MG63 (cell line): ENCODE data around the gene PDLIM4. TPM values are rescaled to one million over a fixed set of nuclear protein-coding genes. Genes with fewer than 3 reads are reported as not detected.

Source experiments
- DNase-seq: peaks from one replicate; pipeline ENCODE4 v3.0.0-alpha.2; 2020
- H3K27me3 ChIP-seq: fragments of 250-450 bp; sonication (Bioruptor Pico); 2 replicates; pipeline ENCODE4 v1.5.1; 2020; ENCODE audit warnings: mild to moderate bottlenecking, moderate library complexity
- H3K36me3 ChIP-seq: fragments of 250-450 bp; sonication (Bioruptor Pico); 2 replicates; pipeline ENCODE4 v1.5.1; 2020; ENCODE audit warnings: mild to moderate bottlenecking, moderate library complexity
- H3K4me3 ChIP-seq: fragments of 250-450 bp; sonication (Bioruptor Pico); 2 replicates; pipeline ENCODE4 v1.5.1; 2020; ENCODE audit warnings: mild to moderate bottlenecking, moderate library complexity
- H3K9me3 ChIP-seq: fragments of 250-450 bp; sonication (Bioruptor Pico); 2 replicates; pipeline ENCODE4 v1.5.1; 2020; ENCODE audit warnings: mild to moderate bottlenecking, moderate library complexity
- total RNA-seq: library from RNA; depleted of rRNA; stranded (reverse); fragments of >200 nt; shearing (Covaris generic); gene quantifications from 2 replicates; pipeline ENCODE4 v1.2.3, GENCODE V29; 2014; ENCODE audit warnings: low replicate concordance

Gene PDLIM4
- total RNA-seq, 1 experiment from 2014 or later: 130 TPM

DNA sequence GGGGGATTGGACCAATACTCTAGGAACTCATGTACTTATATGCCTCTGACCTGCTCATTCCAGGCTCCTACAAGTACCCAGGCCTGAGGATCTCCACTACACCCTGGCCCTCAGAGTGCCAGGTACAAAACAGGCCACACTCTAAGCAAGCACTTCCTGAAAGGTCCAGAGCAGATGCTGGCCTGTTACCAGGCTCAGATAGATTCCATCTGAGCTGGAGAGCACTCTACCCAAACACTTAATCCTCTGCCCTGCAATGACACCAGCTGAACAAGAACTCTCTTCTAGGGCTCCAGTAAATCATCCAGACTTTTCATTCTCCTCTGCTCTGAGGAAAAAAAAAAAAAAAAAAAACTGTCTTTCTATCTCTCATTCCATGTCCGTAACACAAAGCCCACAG, 32.8 kb upstream of the PDLIM4 start:
- H3K4me3 ChIP-seq: no peak overlapping the region
- no peaks in the 10 kb centered on the region for H3K36me3 ChIP-seq
- no peaks in the 10 kb centered on the region for H3K27me3 ChIP-seq
- H3K9me3 ChIP-seq: no peaks in the 10 kb centered on the region
- DNase-seq: no peak

GRCh38 chr5:132225165-132226032, 32.1 kb upstream of the PDLIM4 start:
- no peaks in the 10 kb centered on the region for H3K36me3 ChIP-seq
- no peaks in the 10 kb centered on the region for H3K9me3 ChIP-seq
- no peaks in the 10 kb centered on the region for H3K27me3 ChIP-seq
- peak; percentile 82 for DNase-seq
- H3K4me3 ChIP-seq: no peak overlapping the region; the same call in 1 of the 2 replicates

DNA sequence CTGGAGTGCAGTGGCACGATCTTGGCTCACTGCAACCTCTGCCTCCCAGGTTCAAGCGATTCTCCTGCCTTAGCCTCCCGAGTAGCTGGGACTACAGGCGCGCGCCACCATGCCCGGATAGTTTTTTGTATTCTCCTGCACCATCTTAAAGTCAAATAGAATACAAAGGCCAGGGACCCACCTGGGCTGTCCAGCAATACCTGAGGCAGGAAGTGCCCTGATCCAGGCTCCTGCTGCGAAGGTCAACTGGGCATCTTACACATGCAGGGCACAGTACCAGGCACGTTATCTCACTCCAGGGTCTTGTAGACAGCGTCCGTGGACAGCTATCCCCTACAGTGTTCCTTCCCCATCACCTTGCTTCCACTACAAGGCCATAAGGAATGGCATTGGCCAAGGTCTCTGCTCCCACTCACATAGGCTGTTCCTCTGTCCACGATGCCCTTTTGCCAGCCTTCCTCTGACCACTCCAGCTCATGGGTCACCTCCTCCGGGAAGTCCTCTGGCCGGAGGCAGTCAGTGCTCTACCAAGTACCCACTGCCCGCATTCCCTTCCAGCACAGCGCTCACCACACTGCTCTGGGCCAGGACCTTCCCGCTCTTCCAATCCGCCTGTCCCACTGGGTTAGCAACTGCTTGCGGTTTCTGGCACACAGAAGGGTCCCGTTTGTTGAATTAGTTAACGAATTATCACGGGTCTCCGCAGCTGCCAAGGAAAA, 30.8 kb upstream of the PDLIM4 start:
- Histone ChIP-seq H3K27me3 (no peaks in the 10 kb centered on the region), H3K36me3 (no peaks in the 10 kb centered on the region), H3K9me3 (no peaks in the 10 kb centered on the region), H3K4me3 (peak overlapping the region; percentile 55)
- DNase-seq: peak; percentile 50

GRCh38 chr5:132227235-132227484, 30.3 kb upstream of the PDLIM4 start:
- no peaks in the 10 kb centered on the region for H3K36me3 ChIP-seq
- H3K9me3 ChIP-seq: no peaks in the 10 kb centered on the region
- no peak for DNase-seq
- H3K27me3 ChIP-seq: no peaks in the 10 kb centered on the region
- peak overlapping the region; percentile 55 for H3K4me3 ChIP-seq

- Histone ChIP-seq H3K4me3 (peak within 1 kb of the TSS; percentile 55), H3K36me3 (no peaks in the 10 kb centered on the region), H3K9me3 (no peaks in the 10 kb centered on the region), H3K27me3 (no peaks in the 10 kb centered on the region)
- peak; percentile 90 for DNase-seq
Observed at GRCh38 chr5:132227485-132228240, 29.8 kb upstream of the PDLIM4 start, which contains the start of gene P4HA2. Gene P4HA2, minus strand, starts transcription at chr5:132227853. Its CDS starts 9,227 bp downstream, at chr5:132218626.

DNA sequence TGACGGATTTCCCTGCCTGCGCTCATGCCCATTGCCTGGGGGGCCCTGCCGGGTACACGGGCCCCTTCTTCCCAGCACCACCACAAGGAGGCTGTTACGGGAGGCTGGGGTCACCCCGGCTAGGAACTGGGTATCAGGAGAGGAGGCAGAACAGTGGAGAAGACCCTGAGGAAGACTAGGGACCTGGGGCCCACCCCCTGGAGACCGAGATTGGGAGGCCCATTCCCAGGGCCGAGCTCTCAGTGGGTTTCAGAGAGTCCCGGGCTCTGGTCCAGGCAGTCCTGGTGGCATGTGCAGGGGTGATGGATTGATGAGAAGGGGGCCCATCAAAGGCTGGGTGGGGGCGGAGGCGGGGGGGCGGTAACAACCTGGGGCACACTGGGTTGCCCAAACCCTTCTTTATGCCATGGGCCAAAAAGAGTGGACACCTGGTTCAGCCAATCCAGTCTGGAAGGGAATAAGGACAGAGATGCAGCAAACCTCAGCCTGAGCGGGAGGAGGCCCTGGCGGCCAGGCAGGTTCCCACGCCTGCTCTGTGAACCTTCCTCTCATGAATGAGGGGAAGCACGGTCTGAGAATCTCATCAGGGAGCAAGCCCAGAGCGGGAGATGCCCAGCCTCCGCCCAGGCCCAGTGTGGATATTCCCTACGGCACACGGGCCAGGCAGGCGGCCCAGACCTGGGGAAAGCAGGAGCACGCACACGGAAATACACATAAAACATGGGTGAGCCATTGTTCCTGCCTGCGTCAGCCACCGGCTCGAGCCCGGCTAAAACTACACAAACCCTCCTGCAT, 29.1 kb upstream of the PDLIM4 start:
- Histone ChIP-seq H3K4me3 (peak overlapping the region; percentile 55; the same call in 1 of the 2 replicates), H3K36me3 (no peaks in the 10 kb centered on the region), H3K9me3 (no peaks in the 10 kb centered on the region), H3K27me3 (no peaks in the 10 kb centered on the region)
- no peak for DNase-seq

- H3K27me3 ChIP-seq: no peaks in the 10 kb centered on the region
- H3K4me3 ChIP-seq: no peak overlapping the region
- no peaks in the 10 kb centered on the region for H3K9me3 ChIP-seq
- DNase-seq: no peak
- H3K36me3 ChIP-seq: no peaks in the 10 kb centered on the region
Observed at GRCh38 chr5:132229236-132229635, 28.3 kb upstream of the PDLIM4 start.

- Histone ChIP-seq H3K36me3 (no peaks in the 10 kb centered on the region), H3K4me3 (no peak overlapping the region), H3K27me3 (no peaks in the 10 kb centered on the region), H3K9me3 (no peaks in the 10 kb centered on the region)
- no peak for DNase-seq
Observed at GRCh38 chr5:132230871-132231270, 26.6 kb upstream of the PDLIM4 start.

- Histone ChIP-seq H3K4me3 (no peak overlapping the region), H3K36me3 (no peaks in the 10 kb centered on the region), H3K27me3 (no peaks in the 10 kb centered on the region), H3K9me3 (no peaks in the 10 kb centered on the region)
- DNase-seq: no peak
Observed at GRCh38 chr5:132232465-132232864, 25.0 kb upstream of the PDLIM4 start.

DNA sequence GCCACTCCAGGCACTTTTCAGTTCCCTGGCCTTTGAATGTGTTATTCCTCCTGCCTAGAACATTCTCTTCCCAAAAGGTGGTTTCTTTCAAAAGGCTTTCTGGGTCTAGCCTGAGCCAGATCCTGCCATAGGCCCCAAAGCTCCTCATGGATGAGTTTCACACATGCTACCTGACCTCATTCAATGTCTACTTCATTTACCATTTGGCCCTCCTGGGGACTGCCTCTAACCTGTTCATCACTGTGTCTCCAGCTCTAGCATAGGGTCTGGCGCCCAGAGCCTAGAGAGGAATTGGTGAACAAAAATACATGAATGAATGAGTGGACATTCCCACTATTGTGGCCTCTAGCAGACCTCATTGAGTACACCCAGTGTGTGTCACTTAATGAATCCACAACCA, 24.4 kb upstream of the PDLIM4 start:
- DNase-seq: no peak
- no peaks in the 10 kb centered on the region for H3K27me3 ChIP-seq
- no peaks in the 10 kb centered on the region for H3K36me3 ChIP-seq
- H3K9me3 ChIP-seq: no peaks in the 10 kb centered on the region
- no peak overlapping the region for H3K4me3 ChIP-seq

- H3K36me3 ChIP-seq: no peaks in the 10 kb centered on the region
Observed at GRCh38 chr5:132233811-132234683, 23.4 kb upstream of the PDLIM4 start.

DNA sequence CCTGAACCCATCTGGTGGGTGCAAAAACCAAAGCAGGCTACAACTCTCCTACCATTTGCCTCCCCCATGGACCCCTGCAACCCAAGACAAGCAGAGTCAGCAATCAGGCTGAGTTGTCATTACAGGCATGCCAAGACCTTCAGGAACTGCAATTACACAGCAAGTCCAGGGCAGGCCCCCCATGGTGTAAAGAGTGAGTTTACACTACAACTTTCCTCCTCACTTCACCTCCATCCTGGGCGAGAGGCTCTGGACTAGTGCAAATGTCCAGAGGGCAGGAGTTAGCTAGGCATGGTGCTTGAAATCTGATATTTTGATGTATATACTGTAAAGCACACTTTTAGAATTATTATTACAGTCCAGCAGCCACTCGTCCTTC, 22.8 kb upstream of the PDLIM4 start:
- no peak for DNase-seq
- no peak overlapping the region for H3K4me3 ChIP-seq
- no peaks in the 10 kb centered on the region for H3K9me3 ChIP-seq
- no peaks in the 10 kb centered on the region for H3K36me3 ChIP-seq
- H3K27me3 ChIP-seq: no peaks in the 10 kb centered on the region

More at GRCh38 chr5:132233811-132234683, 23.4 kb upstream of the PDLIM4 start:
- Histone ChIP-seq H3K4me3 (no peak overlapping the region), H3K9me3 (no peaks in the 10 kb centered on the region), H3K27me3 (no peaks in the 10 kb centered on the region)
- DNase-seq: no peak

DNA sequence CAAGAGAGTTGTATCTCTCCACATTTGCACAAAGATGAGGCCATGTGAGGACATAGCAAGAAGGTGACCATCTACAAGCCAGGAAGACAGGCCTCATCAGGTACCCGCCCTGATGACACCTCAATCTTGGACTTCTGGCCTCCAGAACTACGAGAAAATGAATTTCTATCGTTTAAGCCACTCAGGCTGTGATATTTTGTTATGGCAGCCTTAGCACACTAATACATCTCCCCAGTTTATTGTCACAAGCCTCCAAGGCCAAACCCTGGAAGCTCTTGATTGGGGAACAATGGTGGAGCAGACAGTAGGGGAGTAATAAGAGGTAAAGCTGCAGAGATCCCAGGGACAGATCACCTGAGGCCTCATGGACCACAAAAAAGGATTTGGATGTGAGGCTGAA, 22.2 kb upstream of the PDLIM4 start:
- no peaks in the 10 kb centered on the region for H3K27me3 ChIP-seq
- H3K36me3 ChIP-seq: no peaks in the 10 kb centered on the region
- no peak overlapping the region for H3K4me3 ChIP-seq
- DNase-seq: no peak
- H3K9me3 ChIP-seq: no peaks in the 10 kb centered on the region

- no peaks in the 10 kb centered on the region for H3K36me3 ChIP-seq
- H3K27me3 ChIP-seq: no peaks in the 10 kb centered on the region
- H3K4me3 ChIP-seq: no peak overlapping the region
- no peak for DNase-seq
- H3K9me3 ChIP-seq: peaks cover 3% of the 10 kb centered on the region; the same call in 1 of the 2 replicates
Observed at GRCh38 chr5:132237141-132237540, 20.4 kb upstream of the PDLIM4 start.

GRCh38 chr5:132237670-132238069, 19.8 kb upstream of the PDLIM4 start:
- Histone ChIP-seq H3K9me3 (peaks cover 3% of the 10 kb centered on the region; the same call in 1 of the 2 replicates), H3K4me3 (no peak overlapping the region), H3K36me3 (no peaks in the 10 kb centered on the region), H3K27me3 (no peaks in the 10 kb centered on the region)
- no peak for DNase-seq
